ENCODE results near the gene RASL10A. TPM values are rescaled to one million over a fixed set of nuclear protein-coding genes. Genes with fewer than 3 reads are reported as not detected.

RASL10A gene
- polyA plus RNA-seq, 3 donors, result 0.12 to 0.32 (median 0.20) TPM

DNA sequence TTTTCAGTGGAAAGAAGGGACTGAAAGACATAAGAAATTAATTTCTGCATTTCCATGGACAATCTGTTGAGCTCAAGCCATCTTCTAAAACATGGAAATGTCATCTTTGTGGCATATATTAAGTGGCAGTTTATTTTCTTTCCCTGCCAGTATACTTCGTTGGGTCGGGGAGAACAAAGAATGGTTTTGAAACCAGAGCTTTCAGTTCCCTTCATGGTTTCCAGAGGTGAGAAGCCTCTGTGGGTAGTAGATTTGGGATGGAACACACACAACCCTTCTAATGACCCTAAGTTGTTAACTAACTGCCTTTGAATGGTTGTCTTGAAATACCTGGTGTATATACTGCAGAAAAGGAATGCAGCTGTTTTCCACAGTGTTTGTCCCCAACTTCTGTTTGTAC lies 26.7 kb downstream of the RASL10A start:
- DNase-seq (ENCODE audit: extremely low read depth in 1 of 11, low read depth in 9 of 11, low spot score in 4 of 11), result no peak

DNA sequence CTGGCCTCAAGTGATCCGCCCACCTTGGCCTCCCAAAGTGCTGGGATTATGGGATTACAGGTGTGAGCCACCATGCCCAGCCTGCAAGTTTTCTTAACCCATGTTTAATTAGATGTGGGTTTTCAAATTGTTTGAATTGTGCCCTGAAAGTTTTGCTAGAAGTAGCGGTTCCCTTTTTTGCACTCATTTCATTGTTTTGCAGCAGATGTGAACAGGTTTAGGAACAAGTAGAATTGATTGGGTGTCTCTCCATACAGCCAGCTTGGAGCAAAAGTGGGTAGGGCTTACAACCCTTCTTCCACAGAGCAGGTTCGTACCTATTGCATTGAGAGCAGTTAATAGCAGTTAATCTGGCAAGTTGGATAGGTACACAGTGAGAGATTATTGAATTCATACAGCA lies 31.3 kb downstream of the RASL10A start:
- DNase-seq (ENCODE audit: extremely low read depth in 1 of 11, low read depth in 9 of 11, low spot score in 4 of 11), result no peak

DNA sequence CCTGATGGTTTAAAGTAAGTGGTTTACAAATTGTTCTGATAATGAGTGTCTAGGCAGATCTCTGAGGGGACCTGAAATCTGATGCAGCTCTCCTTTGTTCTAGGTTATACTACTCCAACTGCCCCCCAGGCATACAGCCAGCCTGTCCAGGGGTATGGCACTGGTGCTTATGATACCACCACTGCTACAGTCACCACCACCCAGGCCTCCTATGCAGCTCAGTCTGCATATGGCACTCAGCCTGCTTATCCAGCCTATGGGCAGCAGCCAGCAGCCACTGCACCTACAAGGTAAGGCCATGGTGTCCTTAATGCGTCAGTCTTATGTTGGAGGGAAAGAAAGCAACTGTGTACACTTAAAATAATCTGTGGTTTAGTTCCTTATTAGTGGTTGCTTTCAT lies 37.6 kb downstream of the RASL10A start:
- no peak for DNase-seq (ENCODE audit: extremely low read depth in 1 of 11, low read depth in 9 of 11, low spot score in 4 of 11)

DNA sequence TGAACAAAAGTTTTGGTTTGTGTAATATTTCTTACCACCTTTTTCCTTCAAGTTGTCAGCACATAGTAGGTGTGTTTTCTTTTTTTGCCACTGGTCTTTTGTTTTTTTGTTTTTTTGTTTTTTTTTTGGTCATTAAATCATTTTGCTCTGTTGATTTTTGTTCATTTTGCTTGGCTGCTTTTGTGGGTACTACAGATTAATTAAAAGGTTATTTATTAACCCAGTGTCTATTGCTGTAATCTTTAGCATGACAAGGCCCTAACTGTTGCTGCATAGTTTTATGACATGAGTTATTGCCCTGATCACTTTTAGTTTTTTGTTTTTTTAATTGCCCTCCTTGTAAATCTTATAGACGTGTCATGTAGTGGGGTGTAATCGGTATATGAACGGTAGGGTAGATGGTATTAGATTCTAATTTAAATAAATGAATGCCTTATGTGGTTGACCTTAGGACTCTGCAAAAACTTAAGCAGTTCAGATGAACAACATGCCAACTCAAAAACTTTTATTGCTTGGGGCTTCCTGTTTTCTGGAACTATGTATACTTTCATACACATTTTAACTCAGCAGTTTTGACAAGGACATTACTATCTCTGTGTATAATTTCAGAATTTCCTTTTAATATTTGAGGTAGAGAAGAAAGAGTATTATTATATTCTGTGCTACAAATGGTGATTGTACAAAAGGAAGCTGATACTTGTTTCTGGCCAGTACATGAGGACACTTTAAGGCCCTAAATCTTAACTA lies 39.5 kb downstream of the RASL10A start:
- no peak for DNase-seq (ENCODE audit: extremely low read depth in 1 of 11, low read depth in 9 of 11, low spot score in 4 of 11)

DNA sequence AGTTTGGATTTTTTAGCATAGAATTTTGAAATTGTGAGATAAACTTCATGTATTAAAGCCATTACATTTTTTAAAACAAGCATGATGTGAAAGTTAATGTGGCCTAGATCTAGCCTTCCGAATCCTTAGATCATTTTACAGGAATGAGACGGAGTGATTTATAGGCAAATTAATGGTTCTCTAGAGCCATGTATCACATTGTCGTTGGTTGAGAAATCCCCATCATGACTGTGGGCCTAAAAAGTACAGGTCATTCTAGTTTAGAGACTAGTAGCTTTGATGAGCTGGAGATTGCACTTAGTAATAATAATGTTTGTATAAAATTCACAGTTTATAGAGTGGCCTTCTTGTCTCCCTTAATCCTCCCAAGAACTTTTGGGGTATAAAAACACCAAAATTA lies 40.3 kb downstream of the RASL10A start:
- DNase-seq (ENCODE audit: extremely low read depth in 1 of 11, low read depth in 9 of 11, low spot score in 4 of 11), result no peak

DNA sequence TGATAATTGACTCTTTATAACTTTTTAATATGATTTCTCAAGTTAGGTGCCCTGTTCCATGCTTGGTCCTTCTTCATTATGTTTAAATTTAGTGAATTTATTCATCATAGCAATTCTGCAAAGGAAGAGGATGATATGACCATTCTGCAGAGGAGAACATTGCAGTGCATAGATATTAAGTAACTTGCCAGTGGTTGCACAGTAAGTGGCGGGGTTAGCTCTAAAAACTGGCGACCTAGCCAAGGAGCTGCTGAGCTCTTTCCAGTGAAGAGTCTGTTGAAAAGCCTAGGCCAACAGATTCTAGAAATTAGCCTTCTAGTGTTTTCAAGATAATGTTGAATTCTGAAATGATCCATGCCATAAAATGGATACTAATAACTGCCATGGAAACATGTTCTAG lies 42.9 kb downstream of the RASL10A start:
- DNase-seq (ENCODE audit: extremely low read depth in 1 of 11, low read depth in 9 of 11, low spot score in 4 of 11), result no peak

DNA sequence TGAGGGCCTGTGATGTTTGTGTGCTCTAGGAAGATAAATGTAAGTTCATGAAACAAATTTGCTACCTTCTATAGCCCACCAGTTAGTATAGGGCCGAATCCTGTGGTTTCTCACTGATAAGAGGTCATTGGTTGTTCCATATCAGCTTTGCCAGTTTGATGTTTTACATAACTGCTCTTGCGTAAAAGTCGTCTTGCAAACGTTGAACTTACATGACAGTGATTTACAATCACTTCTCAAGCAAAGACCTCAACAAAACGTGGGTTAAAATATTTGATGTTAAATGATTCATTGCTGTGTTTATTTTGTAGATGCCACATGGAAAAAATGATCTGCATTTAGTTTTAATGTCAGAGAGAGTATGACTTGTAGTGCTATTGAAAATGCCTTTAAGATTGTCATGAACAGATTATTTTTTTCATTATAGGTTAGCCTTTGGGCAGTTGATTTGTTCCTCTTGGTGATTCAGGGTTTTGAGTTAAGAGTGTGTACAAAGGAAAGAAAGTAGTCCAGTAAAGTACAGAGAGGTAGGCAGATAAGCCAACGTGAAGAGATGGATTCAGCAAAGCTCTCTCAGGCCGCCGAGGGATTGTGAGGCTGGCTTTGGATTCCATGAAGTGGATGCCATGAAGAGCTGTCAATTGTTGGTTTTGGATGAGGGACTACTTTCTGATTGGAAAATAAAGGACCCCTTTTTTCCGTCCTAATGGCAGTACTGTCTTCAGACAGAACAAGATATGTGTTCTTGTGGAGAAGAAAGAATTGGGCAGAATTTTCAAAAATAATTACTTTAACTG lies 44.8 kb downstream of the RASL10A start:
- no peak for DNase-seq (ENCODE audit: extremely low read depth in 1 of 11, low read depth in 9 of 11, low spot score in 4 of 11)

DNA sequence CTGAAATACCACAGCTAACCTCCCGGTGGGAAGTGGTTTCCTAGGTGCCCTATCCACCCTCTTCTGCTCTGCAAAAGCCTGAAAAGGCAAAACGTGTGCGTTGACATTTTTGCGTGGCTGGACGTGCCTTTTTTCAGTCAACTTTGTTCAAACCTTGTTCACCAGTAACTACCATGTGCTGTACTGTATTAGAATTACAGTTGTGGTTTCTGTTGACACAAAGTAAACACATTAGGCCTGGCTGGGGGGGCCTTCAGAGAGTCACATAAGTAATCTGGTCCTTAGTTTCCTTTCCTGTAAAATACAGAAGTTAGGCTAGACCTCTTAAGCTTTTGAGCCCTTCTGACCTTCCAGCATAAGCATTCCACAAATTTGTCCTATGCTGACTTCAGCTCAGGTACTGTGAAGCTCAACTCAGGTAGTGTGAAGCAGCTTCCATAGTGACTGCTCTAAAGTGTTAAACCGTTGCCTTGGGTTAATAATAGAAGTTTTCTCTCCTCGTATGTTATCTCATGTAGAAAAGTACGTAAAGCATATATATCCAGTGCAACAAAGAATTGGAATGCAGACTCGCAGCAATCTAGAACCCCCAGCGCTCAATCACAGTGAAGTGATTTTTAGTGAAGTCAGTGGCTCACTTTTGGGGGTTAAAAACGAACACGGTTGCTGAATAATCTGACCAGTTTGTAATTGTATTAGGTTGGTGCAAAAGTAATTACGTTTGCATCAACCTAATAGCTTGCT lies 45.6 kb downstream of the RASL10A start:
- no peak for DNase-seq (ENCODE audit: extremely low read depth in 1 of 11, low read depth in 9 of 11, low spot score in 4 of 11)

DNA sequence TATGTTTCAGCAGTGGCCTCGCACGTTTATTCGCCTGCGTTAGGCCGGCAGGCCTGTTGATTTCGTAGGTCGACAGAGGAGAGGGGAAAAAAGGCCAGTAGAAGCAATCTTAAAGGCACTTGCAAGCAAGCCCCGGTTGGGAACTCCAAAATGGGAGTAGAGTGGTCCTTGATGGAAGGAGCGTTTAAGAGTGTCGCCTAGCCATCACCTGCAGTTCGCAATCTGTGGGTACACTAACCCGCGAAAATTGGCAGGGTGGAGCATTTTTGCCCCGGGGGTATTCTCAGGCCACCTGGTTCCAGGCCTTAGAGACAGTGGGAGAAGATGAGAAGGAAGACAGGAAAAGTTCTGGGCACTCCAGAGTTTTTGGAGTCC lies 46.3 kb downstream of the RASL10A start:
- DNase-seq (ENCODE audit: extremely low read depth in 1 of 11, low read depth in 9 of 11, low spot score in 4 of 11), result no peak

DNA sequence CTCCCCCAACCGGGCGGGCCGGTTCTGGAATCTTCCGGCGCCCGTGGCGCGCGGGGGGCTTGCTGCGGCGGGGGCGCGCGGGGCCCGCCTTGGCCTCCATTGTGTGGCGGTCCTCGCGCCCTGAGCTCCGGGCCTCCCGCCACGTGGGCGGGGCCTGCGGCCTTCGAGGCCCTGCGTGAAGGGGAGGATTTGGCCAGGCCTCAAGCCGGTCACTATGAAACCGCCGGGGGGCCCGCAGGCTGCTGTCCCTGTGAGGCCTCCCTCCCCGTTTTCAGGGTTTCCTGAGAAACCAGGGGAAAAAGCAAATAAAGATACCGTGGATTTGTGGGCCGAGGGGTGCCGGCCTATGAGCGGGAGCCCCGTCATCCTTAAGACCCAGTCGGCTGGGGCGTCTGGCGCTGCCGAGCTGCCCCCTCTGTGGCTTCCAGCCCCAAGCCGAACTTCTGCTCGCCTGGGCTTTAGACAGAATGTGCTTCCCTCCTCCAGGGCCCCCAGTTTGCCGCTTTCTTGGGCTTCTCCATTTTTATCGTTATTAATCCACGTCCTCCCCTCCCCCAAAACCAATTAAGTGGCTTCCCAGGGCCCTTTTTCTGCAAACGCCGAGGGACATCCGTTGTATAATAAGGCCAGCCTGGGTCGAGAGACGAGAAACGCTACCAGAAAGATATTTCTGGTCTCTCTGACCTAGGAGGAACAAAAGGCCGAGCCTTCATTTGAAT lies 46.8 kb downstream of the RASL10A start:
- DNase-seq (ENCODE audit: extremely low read depth in 1 of 11, low read depth in 9 of 11, low spot score in 4 of 11), result peak in 6 of 11 donors; percentile 29 to 55 (median 42)

DNA sequence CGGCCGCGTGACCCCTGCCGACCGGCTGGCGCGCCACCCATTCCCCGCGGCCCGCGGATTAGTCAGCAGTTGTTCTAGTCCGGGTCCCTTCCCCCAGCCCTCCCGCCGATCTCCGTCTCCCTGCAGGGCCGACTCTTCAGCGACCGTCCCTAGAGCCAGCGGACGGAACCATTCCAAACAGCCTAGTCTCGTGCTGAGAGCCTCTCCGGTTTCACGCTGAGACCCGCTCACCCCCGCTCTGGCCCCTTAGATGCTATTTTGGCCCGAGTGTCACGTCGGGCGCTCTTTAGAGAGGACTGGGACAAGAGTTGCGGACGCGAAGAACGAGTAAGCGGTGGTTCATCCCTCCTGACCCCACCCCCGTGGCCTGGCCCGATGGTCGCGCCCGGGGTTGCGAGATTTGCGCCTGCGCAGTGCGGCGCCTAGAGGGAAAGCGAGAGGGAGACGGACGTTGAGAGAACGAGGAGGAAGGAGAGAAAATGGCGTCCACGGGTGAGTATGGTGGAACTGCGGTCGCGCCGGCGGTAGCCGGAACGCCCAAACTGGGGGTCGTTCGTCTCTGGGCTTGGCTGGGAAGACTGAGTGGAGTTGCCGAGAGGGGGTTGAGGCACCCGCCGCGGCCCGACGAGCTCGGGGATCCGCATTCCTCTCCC lies 47.5 kb downstream of the RASL10A start, which contains the start of the genes EWSR1 and RHBDD3:
Gene EWSR1 (plus strand): TSS at position 411 of the 653 bp plus-strand sequence. CDS start 69 bp downstream, at position 480.
Gene RHBDD3 (minus strand): TSS at position 124 of the 653 bp plus-strand sequence. CDS start 2,355 bp downstream, outside the sequence.
- DNase-seq (ENCODE audit: extremely low read depth in 1 of 11, low read depth in 9 of 11, low spot score in 4 of 11), result peak; percentile 82 to 99 (median 92)

DNA sequence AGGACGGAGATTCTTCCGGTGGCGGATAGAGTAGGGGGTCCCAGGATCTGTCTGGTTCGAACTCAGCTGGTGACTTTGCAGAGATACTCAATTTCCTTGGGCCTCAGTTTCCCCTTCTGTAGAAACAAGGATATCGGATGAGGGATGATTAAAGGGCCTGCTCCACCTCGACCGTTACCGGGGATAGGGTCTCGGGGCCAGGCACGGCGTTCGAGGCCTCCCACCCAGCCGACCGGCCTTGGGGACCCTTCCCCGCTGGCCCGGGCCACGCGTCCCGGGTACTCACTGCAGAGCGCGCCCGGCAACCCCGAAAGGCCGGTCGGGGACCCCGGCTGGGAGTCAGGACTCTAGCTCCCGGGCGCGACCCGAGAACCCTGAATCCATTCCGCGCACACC lies 48.0 kb downstream of the RASL10A start:
- no peak for DNase-seq (ENCODE audit: extremely low read depth in 1 of 11, low read depth in 9 of 11, low spot score in 4 of 11)

DNA sequence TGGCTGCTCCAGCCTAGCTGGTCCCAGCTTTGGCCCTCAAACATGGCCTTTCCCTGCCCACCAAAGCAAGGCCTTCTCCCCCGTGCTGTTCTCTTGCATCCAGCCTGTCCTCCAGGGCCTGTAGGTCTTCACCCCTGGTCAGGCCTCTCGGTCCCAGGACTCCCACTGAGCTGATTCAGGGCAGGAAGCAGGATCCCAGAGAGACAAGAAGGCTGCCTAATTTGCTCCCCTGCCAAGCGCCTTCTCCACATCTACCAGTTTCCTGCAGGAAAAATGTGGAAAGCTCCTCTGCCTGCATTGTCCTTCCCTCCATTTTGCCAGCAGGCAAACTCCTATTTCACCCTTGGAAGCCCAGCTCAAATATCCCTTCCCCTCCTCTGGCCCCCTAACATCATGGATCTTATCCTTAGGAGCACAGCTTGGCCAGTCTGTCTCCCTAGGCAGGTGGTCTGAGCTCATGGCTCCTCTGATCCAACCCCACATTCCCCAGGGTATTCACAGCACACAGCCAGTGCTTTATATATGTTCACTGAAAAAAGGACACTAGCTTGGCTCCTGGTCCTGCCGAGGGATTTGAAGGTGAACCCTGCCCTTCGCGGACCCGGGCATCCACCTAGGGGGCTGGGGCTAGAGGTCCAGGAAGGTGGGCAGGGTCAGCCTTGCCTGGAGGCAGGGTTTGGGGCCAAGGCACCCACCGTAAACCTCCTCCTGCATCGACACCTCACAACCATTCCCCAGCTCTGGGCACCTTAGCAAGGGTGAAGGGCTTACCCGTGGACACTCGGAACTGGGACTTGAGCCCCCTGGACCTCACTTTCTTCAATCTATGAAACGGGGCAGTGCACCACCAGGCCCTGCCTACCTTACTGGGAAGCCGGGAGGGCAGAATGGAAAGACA lies 48.7 kb downstream of the RASL10A start:
- DNase-seq (ENCODE audit: extremely low read depth in 1 of 11, low read depth in 9 of 11, low spot score in 4 of 11), result no peak

DNA sequence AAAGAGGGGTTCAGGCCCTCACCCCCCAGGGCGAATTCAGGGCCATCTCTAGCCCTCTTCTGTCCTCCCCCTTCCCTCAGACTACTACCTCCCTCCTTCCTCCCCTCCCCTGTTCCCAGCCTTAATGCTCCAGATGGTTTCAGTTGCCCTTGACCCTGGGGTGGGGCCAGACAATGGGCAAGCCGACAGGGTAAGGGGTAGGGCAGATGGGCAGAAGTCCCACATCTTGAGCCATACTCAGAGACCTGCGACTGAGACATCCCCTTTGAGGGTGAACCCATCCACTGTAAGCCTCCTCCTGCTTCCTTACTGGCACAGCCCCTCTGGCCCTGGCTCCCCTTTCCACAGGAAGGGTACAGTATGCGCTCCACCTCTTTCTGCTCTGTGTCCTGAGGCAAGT lies 49.6 kb downstream of the RASL10A start:
- DNase-seq (ENCODE audit: extremely low read depth in 1 of 11, low read depth in 9 of 11, low spot score in 4 of 11), result no peak

DNA sequence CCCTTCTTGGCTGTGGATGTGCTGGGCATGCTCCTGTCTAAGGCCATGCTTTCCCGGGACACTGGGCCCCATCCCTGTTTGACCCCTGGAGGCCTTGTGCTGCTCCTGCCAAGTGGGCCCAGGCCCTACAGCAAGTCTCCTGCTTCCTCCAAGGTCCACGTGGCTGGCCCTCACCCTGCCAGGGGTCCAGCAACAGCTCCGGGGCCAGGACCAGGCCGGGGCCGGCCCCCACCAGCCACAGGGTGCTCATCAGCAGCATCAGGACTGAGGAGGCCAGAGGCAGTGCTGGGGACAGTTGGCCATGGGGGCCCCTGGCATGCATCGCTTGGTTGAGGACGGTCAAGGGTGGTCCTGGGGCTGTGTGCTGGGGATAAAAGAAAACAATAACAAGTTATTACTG lies 50.2 kb downstream of the RASL10A start:
- no peak for DNase-seq (ENCODE audit: extremely low read depth in 1 of 11, low read depth in 9 of 11, low spot score in 4 of 11)

DNA sequence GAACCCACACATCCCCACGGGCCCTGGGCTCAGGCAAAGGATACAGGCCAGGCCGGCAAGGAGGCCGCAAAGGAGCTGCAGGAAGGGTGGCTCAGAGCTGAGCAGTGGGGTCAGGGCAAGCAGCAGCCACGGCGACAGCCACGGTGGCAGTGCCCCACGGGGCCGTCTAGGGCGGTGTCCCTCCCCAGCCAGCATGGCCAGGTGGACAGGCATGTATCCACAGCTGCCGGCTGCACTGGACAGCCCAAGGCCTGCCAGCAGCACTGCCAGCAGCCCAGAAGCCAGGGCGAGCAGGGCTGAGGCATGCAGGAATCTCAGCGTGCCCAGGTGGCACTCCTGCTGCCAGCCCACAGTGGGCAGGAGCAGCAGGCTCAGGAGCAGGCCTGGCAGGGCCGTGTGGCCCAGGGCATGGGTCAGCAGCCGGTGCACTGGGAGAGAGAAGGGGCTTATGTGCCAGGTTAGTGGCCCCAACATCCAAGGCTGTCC lies 51.7 kb downstream of the RASL10A start:
- DNase-seq (ENCODE audit: extremely low read depth in 1 of 11, low read depth in 9 of 11, low spot score in 4 of 11), result no peak

Data from renal cortex interstitium (tissue), 11 donors.